NCI-H2107 treated with DMSO at 0.1 percent for 48 hours (cell line): ENCODE measurements around the gene PSKH1.

ENCODE experiments used
- DNase-seq: peaks from one replicate; lab custom pipeline; 2025; ENCODE audit not compliant: unreplicated experiment; lab: John Stamatoyannopoulos, UW

PSKH1 gene

GRCh38 chr16:67865318-67865717 is 27.7 kb upstream of the PSKH1 start:
- no peak for DNase-seq

GRCh38 chr16:67868290-67868689 is 24.8 kb upstream of the PSKH1 start:
- no peak for DNase-seq

- DNase-seq = no peak
These were observed 23.4 kb upstream of the PSKH1 start for GRCh38 chr16:67869653-67870052.

- no peak for DNase-seq
These were observed 21.8 kb upstream of the PSKH1 start for GRCh38 chr16:67871256-67871655.

- no peak for DNase-seq
These were observed 20.9 kb upstream of the PSKH1 start for GRCh38 chr16:67872131-67872630.

- peak; percentile 18 for DNase-seq
These were observed 20.2 kb upstream of the PSKH1 start, which contains the start of gene EDC4 for GRCh38 chr16:67872631-67873434. TSS of gene EDC4 (plus strand) at chr16:67873052. CDS start at chr16:67873262, 210 bp downstream.

- no peak for DNase-seq
These were observed 19.4 kb upstream of the PSKH1 start for GRCh38 chr16:67873435-67874370.

- no peak for DNase-seq
These were observed 18.7 kb upstream of the PSKH1 start for GRCh38 chr16:67874372-67874771.

- no peak for DNase-seq
These were observed 16.0 kb upstream of the PSKH1 start for GRCh38 chr16:67877064-67877463.

GRCh38 chr16:67878232-67878631 is 14.8 kb upstream of the PSKH1 start:
- no peak for DNase-seq

- DNase-seq = no peak
These were observed 14.2 kb upstream of the PSKH1 start for GRCh38 chr16:67878846-67879245.

- DNase-seq = no peak
These were observed 13.6 kb upstream of the PSKH1 start for GRCh38 chr16:67879462-67879861.

- no peak for DNase-seq
These were observed 13.1 kb upstream of the PSKH1 start for GRCh38 chr16:67879936-67880335.

- no peak for DNase-seq
These were observed 12.5 kb upstream of the PSKH1 start for GRCh38 chr16:67880584-67880983.

- no peak for DNase-seq
These were observed 11.4 kb upstream of the PSKH1 start for GRCh38 chr16:67881621-67882161.

GRCh38 chr16:67882374-67883145 is 10.5 kb upstream of the PSKH1 start:
- DNase-seq = no peak

- DNase-seq = no peak
These were observed 9.7 kb upstream of the PSKH1 start for GRCh38 chr16:67883146-67883871.

GRCh38 chr16:67883872-67884261 is 9.2 kb upstream of the PSKH1 start:
- peak; percentile 30 for DNase-seq

GRCh38 chr16:67884684-67885083 is 8.4 kb upstream of the PSKH1 start, which contains the start of gene NRN1L:
TSS of gene NRN1L (plus strand) at chr16:67884885. CDS start at chr16:67884904, 19 bp downstream.
- no peak for DNase-seq

GRCh38 chr16:67885545-67885944 is 7.5 kb upstream of the PSKH1 start:
- no peak for DNase-seq
